Endothelial cell of umbilical vein (primary cell): ENCODE data around the gene CPHXL.

ENCODE experiments used
- CTCF ChIP-seq, 2 donors: IDR thresholded peaks; 1 replicate in 1 of 2; 2 replicates in 1 of 2; pipeline ENCODE4 v1.5.1; 2011; ENCODE audit warnings: low read length in 2 of 2, mild to moderate bottlenecking in 2 of 2, moderate library complexity in 2 of 2, control low read depth in 1 of 2, inconsistent platforms in 1 of 2, low read depth in 1 of 2; ENCODE audit not compliant: insufficient read depth in 1 of 2; ENCODE audit errors: extremely low read depth in 1 of 2
- EZH2 ChIP-seq: IDR thresholded peaks from 2 replicates; pipeline ENCODE4 v1.6.1; 2012; ENCODE audit warnings: borderline replicate concordance, low read depth, mild to moderate bottlenecking, moderate library complexity, low read length, inconsistent platforms; ENCODE audit not compliant: severe bottlenecking
- GATA2 ChIP-seq: IDR thresholded peaks from 2 replicates; pipeline ENCODE4 v1.7.0; 2011; ENCODE audit warnings: low read depth, mild to moderate bottlenecking, moderate library complexity, mixed read lengths, low read length; ENCODE audit not compliant: insufficient read length, insufficient read depth
- JUN ChIP-seq: IDR thresholded peaks from 2 replicates; pipeline ENCODE4 v1.6.1; 2011; ENCODE audit warnings: borderline replicate concordance, low read depth; ENCODE audit not compliant: insufficient read length, insufficient read depth
- MYC ChIP-seq: IDR thresholded peaks from one replicate; pipeline ENCODE4 v1.6.1; 2011; ENCODE audit warnings: mild to moderate bottlenecking, low read depth, low read length
- POLR2A ChIP-seq: IDR thresholded peaks from 2 replicates; pipeline ENCODE4 v1.6.1; 2012; ENCODE audit warnings: low read depth, mild to moderate bottlenecking, control low read depth, low read length
- POLR2AphosphoS5 ChIP-seq: IDR thresholded peaks from 2 replicates; pipeline ENCODE4 v1.6.1; 2012; ENCODE audit warnings: low read depth, mild to moderate bottlenecking, control low read depth, low read length, moderate library complexity; ENCODE audit not compliant: insufficient read depth
- TF ChIP-seq, protein P1 (sequence below): IDR thresholded peaks from 2 replicates; pipeline ENCODE4 v1.6.1; 2011; ENCODE audit not compliant: insufficient read depth, insufficient read length

DNA sequence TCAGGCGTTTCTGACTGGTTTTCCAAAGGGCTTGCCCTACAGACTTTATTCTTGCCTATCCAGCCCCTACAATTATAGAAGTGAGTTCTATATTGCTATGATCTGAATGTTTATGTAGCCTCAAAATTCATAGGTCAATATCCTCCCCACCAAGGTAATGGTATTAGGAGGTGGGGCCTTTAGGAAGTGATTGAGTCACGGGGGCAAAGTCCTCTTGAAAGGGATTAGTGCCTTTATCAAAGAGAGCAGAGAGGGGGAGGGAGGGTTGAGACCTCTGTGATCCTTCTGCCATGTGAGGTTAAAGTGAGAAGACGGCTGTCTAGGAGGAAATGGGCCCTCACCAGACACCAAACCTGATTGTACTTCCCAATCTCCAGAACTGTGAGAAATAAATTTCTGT, 931 bp upstream of the CPHXL start:
- TF ChIP-seq CTCF (IDR thresholded peaks at IDR 0.05; ENCODE audit: extremely low read depth in 1 of 2, insufficient read depth in 1 of 2, low read depth in 1 of 2, low read length in 2 of 2) (no peak), EZH2 (no peak), POLR2AphosphoS5 (no peak), POLR2A (no peak), JUN (no peak), GATA2 (no peak), MYC (no peak)
- TF ChIP-seq, protein P1, sequence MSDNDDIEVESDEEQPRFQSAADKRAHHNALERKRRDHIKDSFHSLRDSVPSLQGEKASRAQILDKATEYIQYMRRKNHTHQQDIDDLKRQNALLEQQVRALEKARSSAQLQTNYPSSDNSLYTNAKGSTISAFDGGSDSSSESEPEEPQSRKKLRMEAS = no peak
